ENCODE data around the gene ZDBF2.
A peak's percentile ranks its signal among the peaks of the same experiment; 100 is the strongest.
"Not testable (repeated sequence)": the region's sequence is repeated elsewhere in the genome, so short reads cannot be mapped to it uniquely, and the experiment has no call there.

Gene ZDBF2

DNA sequence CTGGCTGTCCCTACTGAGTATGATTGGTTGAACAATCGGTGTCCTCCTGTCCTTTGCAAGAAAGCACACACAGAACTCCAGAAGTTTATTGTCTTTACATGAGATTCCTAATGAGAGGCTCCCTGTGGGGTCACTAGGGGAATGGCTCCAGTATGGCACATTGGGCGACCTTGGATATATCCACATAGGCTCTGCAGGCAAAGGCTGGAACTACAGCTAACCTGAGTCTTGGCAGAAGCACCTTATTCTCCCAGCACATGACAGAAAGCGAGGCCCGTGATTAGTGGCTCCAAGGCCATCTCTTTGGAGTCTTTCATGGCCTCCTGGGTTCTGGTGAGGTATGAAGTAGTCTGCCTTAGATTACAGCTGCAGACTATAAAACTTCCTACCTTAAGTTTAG lies 49.0 kb downstream of the ZDBF2 start:
- DNase-seq (ENCODE audit: low read depth, low spot score): peak; percentile 36

DNA sequence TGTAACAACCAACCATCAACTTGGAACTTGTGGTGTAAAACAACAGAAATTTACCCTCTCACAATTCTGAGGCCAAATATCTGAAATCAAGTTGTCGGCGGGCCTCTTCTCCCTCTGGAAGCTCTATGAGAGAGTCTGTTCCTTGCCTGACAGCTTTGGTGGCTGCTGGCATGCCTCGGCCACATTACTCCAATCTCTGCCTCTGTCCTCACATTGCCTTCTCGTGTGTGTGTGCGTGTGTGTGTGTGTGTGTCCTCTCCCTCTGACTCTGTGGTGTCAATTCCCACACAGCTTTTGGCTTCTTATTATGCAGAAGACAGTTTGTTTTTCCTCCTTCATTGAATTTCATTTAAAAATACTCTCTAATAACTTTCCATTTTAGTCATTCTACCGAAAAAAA lies 50.4 kb downstream of the ZDBF2 start:
- DNase-seq (ENCODE audit: low read depth, low spot score): no peak

DNA sequence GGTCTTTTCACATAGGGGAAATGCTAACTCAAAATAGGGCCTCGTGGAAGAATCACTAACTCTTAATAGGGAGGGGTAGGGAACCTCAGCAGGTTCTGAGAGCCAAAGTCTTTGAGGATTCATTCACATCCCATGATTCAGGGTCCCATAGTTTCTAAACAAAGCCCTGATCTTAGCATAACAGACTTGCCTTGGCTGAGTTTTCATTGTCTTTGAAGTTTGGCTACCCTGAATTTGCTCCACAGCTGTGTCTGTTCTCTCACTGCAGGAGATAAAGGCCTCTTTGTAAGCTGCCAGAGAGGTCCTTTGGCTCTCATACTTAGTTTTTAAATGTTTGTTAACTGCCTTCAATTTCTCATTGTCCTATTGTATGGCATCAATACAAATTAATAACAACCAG lies 54.5 kb downstream of the ZDBF2 start:
- peak; percentile 35 for DNase-seq (ENCODE audit: low read depth, low spot score)

DNA sequence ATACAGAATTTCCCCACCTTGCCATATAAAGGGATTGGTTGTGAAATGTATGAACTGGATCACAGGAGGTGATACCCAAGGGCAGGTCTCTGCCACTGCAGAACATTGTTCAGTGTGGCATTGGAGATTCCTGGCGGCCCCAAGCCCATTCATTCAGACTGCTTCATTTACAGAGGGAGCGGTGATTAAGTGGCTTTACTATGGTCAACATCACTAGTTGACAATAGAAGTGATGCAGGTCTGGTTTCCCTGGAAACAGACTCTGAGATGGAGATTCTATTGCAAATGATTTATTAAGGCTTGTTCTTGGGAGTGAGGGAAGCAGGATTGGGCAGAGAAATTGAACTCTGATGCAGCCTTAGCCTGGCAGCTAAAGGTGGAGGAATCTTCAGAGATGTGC lies 62.4 kb downstream of the ZDBF2 start:
- DNase-seq (ENCODE audit: low read depth, low spot score): no peak

DNA sequence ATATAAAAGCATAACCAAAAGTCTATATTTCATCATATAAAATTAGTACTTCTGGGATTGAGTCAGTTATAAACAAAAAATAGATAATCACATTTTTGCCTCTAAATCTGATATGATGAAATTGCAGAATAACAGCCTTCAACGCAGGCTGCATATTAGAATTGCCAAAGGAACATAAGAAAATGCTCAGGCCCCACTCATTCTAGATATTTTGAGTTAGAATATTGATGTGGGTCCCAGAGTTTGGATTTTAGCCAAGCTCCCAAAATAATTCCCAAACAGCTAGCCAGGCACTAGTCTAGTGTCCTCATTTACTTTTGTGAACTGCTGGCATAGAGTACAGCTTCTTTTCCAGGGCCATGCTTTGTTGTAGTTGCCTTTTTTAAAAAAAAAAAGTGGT lies 63.5 kb downstream of the ZDBF2 start:
- DNase-seq (ENCODE audit: low read depth, low spot score): no peak

DNA sequence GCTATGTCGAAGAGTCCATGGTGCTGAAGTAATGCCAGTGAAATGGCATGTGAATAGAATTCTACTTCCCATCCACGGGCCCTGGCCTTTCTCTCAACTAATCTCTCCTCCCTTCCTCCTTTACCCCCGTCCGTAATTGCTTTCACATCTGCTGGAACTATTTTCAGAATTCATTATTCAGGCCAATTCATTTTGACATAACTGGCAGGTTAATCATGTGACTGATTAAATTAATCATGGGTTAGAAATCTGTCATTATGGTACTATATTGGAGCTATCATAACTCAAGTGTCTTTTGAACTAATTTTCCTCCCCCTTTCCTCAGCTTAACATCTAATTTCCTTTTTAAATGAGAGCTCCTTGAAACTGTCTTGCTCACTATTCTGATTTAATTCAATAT lies 66.9 kb downstream of the ZDBF2 start:
- DNase-seq (ENCODE audit: low read depth, low spot score): no peak

DNA sequence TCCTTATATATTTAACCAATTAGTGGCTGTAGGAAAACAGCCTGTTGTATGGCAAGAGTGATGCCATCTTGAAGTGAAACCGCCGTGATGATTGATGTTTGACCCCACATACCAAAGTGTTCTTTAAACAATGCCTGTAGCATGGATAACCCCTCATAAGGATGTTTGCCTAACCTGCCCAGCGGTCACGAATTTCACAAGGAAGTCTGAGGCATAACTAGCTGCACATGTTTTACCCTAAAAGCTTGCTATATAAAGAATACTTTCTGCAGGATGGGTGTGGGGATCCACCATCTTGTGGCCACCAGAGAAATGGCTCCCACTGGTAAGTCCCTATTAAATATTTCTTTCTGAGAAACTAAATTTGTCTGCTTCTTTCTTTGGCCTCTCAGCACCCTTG lies 68.7 kb downstream of the ZDBF2 start:
- no peak for DNase-seq (ENCODE audit: low read depth, low spot score)

DNA sequence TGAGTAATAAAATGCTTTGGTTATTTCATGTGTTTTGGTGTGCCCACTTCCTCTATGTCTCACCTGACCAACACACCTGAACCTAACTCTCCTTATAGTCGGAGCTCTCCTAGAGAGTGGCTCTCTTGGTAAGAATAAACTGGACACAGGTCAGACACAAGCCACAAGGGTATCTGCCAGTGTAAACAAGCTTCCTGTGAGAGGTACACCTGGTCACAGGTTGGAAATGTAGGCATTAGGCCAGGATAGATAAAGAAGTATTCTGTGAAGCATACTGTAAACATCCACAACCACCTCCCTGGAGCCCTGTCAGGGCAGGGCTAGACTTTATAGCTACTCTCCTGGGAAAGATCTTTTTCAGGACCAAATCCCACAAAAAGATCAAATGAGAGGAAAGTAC lies 69.4 kb downstream of the ZDBF2 start:
- no peak for DNase-seq (ENCODE audit: low read depth, low spot score)

DNA sequence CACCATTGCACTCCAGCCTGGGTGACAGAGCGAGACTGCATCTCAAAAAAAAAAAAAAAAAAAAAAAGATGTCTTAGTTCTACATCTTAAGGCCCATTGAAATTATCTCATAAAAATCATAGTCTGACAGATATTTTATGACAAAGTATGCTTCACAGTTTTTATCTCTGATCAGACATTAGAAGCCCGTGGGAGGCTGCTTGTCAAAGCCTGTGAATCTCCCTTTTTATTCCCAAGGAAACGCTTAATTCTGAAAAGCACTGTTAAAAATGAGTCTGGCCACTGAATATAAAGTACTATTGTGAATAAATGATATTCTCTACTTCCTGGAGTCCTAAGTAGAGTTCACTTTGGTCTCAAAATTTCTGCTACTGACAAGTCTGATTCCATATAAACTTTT lies 71.1 kb downstream of the ZDBF2 start:
- DNase-seq (ENCODE audit: low read depth, low spot score): no peak

DNA sequence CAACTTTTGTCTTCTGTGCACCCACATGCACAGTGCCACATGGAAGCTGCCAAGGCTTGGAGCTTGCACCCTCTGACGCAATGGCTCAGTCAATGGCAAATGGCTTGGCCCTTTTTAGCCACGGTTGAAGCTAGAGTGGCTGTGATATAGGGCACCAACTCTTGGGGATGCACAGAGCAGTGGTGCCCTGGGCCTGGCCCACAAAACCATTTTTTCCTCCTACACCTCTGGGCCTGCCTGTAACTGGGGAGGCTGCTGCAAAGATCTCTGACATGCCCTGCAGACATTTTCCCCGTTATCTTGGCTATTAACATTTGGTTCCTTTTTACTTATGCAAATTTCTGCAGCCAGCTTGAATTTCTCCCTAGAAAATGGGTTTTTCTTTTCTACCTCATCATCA lies 74.9 kb downstream of the ZDBF2 start:
- DNase-seq (ENCODE audit: low read depth, low spot score): no peak

DNA sequence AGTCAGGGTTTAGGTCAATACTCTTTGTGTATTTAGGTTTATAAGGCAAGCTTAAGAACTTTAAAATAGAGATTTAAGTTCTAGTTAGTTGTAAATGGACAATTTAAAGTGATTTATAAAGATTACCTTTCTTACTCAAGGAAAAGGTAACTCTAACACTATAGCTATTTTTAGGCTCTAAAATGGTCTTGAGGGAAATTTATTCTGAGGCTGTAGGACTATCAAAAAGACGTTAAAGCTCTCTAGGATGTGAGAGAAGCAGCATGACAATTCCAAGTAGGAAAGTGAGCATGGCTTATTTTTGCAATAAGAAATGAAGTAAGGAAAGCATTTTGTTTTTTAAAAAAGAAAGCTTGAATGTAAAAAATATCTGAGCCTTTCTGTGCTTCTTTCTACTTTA lies 78.1 kb downstream of the ZDBF2 start:
- DNase-seq (ENCODE audit: low read depth, low spot score): no peak

DNA sequence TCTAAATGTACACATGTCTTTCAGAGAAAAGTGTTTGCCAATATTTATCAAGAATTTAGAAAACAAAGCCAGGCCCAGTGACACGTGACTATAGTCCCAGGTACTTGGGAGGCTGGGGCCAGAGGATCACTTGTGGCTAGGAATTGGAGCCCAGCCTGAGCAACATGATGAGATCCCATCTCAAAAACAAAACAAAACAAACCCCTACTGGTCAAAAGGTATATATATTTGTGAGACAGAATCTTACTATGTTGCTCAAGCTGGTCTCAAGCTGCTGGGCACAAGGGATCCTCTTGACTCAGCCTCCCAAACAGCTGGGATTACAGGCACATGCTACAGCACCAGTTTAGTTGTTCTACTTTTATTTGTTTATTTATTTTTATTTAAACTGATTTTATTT lies 79.2 kb downstream of the ZDBF2 start:
- no peak for DNase-seq (ENCODE audit: low read depth, low spot score)

DNA sequence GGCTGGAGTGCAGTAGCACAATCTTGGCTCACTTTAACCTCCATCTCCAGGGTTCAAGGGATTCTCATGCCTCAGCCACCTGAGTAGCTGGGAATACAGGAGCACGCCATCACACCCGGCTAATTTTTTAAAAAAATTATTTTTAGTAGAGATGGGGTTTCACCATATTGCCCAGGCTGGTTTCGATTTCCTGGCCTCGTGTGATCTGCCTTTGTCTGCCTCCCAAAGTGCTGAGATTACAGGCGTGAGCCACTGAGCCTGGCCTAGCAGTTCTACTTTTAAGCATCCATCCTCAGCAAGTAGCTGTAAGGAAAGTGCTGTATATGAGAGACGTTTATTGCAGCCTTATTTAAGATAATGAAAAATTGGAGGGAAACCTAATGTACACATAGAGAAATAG lies 79.7 kb downstream of the ZDBF2 start:
- no peak for DNase-seq (ENCODE audit: low read depth, low spot score)

DNA sequence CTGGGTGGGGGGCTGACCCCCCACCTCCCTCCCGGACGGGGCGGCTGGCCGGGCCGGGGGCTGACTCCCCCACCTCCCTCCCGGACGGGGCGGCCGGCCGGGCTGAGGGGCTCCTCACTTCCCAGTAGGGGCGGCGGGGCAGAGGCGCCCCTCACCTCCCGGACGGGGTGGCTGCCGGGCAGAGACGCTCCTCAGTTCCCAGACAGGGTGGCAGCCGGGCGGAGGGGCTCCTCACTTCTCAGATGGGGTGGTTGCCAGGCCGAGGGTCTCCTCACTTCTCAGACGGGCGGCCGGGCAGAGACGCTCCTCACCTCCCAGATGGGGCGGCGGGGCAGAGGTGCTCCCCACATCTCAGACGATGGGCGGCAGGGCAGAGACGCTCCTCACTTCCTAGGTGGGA lies 82.4 kb downstream of the ZDBF2 start:
- not testable (repeated sequence) for DNase-seq (ENCODE audit: low read depth, low spot score)

DNA sequence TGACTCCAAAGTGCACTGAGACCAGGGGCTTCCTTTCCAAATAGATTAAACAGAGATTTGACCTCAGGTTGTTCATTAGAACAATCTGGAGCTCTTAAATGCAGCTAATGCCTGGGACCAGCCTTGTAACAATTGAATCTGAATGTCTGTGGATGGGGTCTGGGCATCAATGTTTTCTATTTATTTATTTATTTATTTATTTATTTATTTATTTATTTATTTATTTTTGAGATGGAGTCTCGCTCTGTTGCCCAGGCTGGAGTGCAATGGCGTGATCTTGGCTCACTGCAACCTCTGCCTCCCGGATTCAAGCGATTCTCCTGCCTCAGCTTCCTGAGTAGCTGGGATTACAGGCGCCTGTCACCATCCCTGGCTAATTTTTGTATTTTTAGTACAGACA lies 86.4 kb downstream of the ZDBF2 start:
- not testable (repeated sequence) for DNase-seq (ENCODE audit: low read depth, low spot score)

DNA sequence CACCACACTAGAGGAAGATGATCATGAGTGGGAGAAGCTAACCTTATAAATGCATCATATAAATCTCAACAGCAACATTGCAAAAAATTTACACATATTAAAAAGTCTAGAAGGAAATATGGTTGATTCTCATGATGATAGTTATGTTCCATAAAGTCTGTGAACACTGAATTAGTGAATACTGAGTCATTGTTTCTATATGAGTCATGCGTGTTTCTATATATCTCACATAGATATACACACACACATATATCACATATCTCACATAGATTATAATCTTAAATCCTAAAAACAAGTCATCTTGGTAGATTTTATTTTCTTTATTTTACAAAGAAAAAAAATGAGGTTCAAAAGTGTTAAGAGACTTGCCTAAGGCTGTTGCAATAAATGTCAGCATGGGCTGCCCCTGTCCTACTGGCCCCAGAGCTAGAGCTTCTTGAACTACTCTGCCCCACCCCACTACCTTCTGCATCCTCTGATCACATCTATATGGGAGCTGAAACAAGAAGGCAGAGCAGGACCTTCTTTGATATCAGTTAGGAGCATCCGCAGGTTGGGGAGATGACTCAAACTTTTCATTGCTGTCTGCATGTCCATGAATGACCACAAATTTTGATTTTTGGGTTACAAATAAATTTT lies 87.1 kb downstream of the ZDBF2 start:
- no peak for DNase-seq (ENCODE audit: low read depth, low spot score)

Measured in ELF-1 (cell line).